Breast epithelium (tissue), 4 donors: ENCODE data around the gene MERTK. TPM values are rescaled to one million over a fixed set of nuclear protein-coding genes. Genes with fewer than 3 reads are reported as not detected.
A peak's percentile ranks its signal among the peaks of the same experiment; 100 is the strongest.

Experiments used
- DNase-seq, 2 donors: peaks; one replicate each; pipeline ENCODE4 v3.0.0-alpha.2; 2019; ENCODE audit warnings: low spot score in 2 of 2
- H3K27ac ChIP-seq, 2 donors: fragments of 200-600 bp; sonication (generic) in 1 of 2; one replicate each; pipeline ENCODE4 v1.5.1; 2016 to 2019; ENCODE audit warnings: mild to moderate bottlenecking in 1 of 2
- H3K27me3 ChIP-seq, 2 donors: fragments of 200-600 bp; sonication (generic) in 1 of 2; one replicate each; pipeline versions ENCODE4 v1.5.1 to v1.6.0; 2017 to 2019; ENCODE audit warnings: control low read depth in 1 of 2, mild to moderate bottlenecking in 1 of 2
- H3K36me3 ChIP-seq: fragments of 200-600 bp; one replicate; pipeline ENCODE4 v1.5.1; 2019
- H3K4me1 ChIP-seq, 2 donors: fragments of 200-600 bp; sonication (generic); one replicate each; pipeline ENCODE4 v1.5.1; 2016 to 2019; ENCODE audit warnings: control low read depth in 1 of 2
- H3K4me3 ChIP-seq, 3 donors: fragments of 200-600 bp; sonication (generic); 1 replicate in 2 of 3; 2 replicates in 1 of 3; pipeline ENCODE4 v1.5.1; 2016 to 2019; ENCODE audit warnings: mild to moderate bottlenecking in 3 of 3, moderate library complexity in 2 of 3
- H3K9me3 ChIP-seq, 2 donors: fragments of 200-600 bp; sonication (generic) in 1 of 2; one replicate each; pipeline ENCODE4 v1.5.1; 2016 to 2019; ENCODE audit warnings: control low read depth in 1 of 2
- POLR2A ChIP-seq: fragments of 450-650 bp; IDR thresholded peaks from one replicate; pipeline ENCODE4 v1.6.1; 2016; ENCODE audit warnings: antibody characterized with exemption, mild to moderate bottlenecking, moderate library complexity
- POLR2AphosphoS5 ChIP-seq, 3 donors: sonication (generic); formaldehyde crosslinking; IDR thresholded peaks; one replicate each; pipeline ENCODE4 v1.6.1; 2017; ENCODE audit warnings: antibody characterized with exemption in 3 of 3
- intact Hi-C: fragments of 100-400 bp; cut with DNase I; formaldehyde crosslinking; loops from one replicate; pipeline ENCODE4 v1.15.1; 2023; ENCODE audit warnings: low total_unique reads
- total RNA-seq, 3 donors: library from RNA; depleted of rRNA; stranded (reverse); fragments of >200 nt; gene quantifications; one replicate each; pipeline ENCODE4 v1.1.0, GENCODE V29; 2016
- TF ChIP-seq, protein P1 (sequence below), 3 donors: fragments of 450-650 bp; IDR thresholded peaks; one replicate each; pipeline ENCODE4 v1.5.1; 2016 to 2017; ENCODE audit warnings: antibody characterized with exemption in 3 of 3, mild to moderate bottlenecking in 3 of 3, moderate library complexity in 3 of 3

MERTK gene
- total RNA-seq, 3 donors from 2014 or later: 21.0 to 84.3 (median 36.3) TPM

- no peak for DNase-seq
- H3K36me3 ChIP-seq: no peaks in the 10 kb centered on the region
- no peaks in the 10 kb centered on the region for H3K4me1 ChIP-seq
- TF ChIP-seq, protein P1, sequence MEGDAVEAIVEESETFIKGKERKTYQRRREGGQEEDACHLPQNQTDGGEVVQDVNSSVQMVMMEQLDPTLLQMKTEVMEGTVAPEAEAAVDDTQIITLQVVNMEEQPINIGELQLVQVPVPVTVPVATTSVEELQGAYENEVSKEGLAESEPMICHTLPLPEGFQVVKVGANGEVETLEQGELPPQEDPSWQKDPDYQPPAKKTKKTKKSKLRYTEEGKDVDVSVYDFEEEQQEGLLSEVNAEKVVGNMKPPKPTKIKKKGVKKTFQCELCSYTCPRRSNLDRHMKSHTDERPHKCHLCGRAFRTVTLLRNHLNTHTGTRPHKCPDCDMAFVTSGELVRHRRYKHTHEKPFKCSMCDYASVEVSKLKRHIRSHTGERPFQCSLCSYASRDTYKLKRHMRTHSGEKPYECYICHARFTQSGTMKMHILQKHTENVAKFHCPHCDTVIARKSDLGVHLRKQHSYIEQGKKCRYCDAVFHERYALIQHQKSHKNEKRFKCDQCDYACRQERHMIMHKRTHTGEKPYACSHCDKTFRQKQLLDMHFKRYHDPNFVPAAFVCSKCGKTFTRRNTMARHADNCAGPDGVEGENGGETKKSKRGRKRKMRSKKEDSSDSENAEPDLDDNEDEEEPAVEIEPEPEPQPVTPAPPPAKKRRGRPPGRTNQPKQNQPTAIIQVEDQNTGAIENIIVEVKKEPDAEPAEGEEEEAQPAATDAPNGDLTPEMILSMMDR (IDR thresholded peaks at IDR 0.05): no peak
- TF ChIP-seq POLR2A: no peak
- intact Hi-C loops: no loop called here
- peak overlapping the region in 1 of 2 donors; percentile 39 for H3K27ac ChIP-seq
- no peaks in the 10 kb centered on the region for H3K27me3 ChIP-seq
- no peak overlapping the region for H3K4me3 ChIP-seq
- no peaks in the 10 kb centered on the region for H3K9me3 ChIP-seq
These were observed 107.1 kb downstream of the MERTK start for GRCh38 chr2:112005406-112006075.

DNA sequence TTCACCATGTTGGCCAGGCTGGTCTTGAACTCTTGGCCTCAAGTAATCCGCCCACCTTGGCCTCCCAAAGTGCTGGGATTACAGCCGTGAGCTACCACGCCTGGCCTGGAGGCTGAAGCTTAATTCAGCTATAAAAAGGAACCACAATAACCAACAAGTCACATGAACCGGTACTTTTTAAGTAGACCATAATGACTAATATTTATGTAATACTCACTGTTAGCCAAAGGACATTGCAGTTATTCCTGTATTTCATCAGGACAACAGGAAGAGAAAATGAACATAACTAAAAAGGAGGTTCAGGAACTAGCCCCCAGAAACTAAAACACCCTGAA lies 107.6 kb downstream of the MERTK start:
- H3K4me1 ChIP-seq: no peaks in the 10 kb centered on the region
- peak overlapping the region in 1 of 2 donors; percentile 39 for H3K27ac ChIP-seq
- intact Hi-C loops: no loop called here
- no peaks in the 10 kb centered on the region for H3K27me3 ChIP-seq
- no peak overlapping the region for H3K4me3 ChIP-seq
- H3K36me3 ChIP-seq: no peaks in the 10 kb centered on the region
- no peaks in the 10 kb centered on the region for H3K9me3 ChIP-seq
- TF ChIP-seq, protein P1 (IDR thresholded peaks at IDR 0.05): no peak
- TF ChIP-seq POLR2A (no peak), POLR2AphosphoS5 (IDR thresholded peaks at IDR 0.05) (no peak)
- DNase-seq: no peak

GRCh38 chr2:112007493-112007892 lies 109.1 kb downstream of the MERTK start:
- intact Hi-C loops: no loop called here
- Histone ChIP-seq H3K4me3 (no peak overlapping the region), H3K27me3 (no peaks in the 10 kb centered on the region), H3K4me1 (no peaks in the 10 kb centered on the region), H3K27ac (no peak overlapping the region), H3K9me3 (no peaks in the 10 kb centered on the region), H3K36me3 (no peaks in the 10 kb centered on the region)
- no peak for TF ChIP-seq POLR2AphosphoS5 (IDR thresholded peaks at IDR 0.05)
- TF ChIP-seq, protein P1 (IDR thresholded peaks at IDR 0.05): no peak
- no peak for TF ChIP-seq POLR2A
- no peak for DNase-seq

DNA sequence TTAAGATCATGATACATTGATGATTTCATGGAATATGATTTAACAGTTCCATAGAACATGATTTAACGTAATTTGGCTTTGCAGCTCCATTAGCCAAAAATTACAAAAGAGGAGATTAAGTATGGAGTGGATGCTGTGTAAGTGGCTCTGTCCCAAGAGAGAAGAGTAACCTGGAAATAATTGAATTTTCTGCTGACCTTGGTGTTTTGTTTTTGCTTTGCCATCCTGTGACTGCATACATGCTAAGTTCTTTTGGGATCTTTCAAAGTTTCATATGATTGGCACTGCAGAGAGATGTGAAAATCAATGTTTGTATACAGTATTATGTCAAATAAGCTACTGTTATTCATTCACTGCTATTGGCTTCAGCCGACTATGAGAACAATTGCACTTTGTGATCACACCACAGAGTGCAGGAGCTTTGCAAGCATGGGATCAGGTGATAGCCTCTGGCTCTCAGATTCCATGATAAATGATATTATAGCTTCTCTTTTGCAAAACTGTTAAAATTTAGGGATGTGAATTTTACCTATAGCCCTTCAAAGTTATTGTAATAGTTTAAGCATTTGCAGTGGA lies 110.6 kb downstream of the MERTK start:
- Histone ChIP-seq H3K36me3 (no peaks in the 10 kb centered on the region), H3K27me3 (no peaks in the 10 kb centered on the region), H3K27ac (no peak overlapping the region), H3K9me3 (no peaks in the 10 kb centered on the region), H3K4me3 (no peak overlapping the region), H3K4me1 (no peaks in the 10 kb centered on the region)
- no peak for DNase-seq
- intact Hi-C loops: no loop called here
- TF ChIP-seq POLR2A (no peak), POLR2AphosphoS5 (IDR thresholded peaks at IDR 0.05) (no peak)
- TF ChIP-seq, protein P1 (IDR thresholded peaks at IDR 0.05): no peak

DNA sequence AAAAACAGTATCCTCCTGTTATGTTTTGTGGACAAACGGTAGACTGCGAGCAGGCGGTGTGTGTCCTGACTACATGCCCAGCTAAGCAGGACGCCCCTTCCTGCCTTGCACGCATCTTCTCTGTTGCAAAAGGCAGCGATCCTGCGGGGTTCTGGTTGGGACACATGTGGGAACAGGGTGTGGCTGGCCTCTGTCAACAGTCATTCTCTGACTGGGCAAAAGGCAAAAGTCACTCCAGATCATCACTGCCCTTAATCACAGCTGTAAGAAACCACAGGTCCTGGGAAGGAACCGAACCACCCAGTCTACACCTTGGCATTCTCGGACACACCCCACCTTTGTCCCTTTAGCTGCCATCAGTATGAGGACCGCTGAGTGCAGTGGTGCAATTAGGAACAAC lies 112.3 kb downstream of the MERTK start:
- H3K36me3 ChIP-seq: no peaks in the 10 kb centered on the region
- no peaks in the 10 kb centered on the region for H3K9me3 ChIP-seq
- DNase-seq: no peak
- H3K4me3 ChIP-seq: no peak overlapping the region
- H3K4me1 ChIP-seq: no peaks in the 10 kb centered on the region
- no peaks in the 10 kb centered on the region for H3K27me3 ChIP-seq
- TF ChIP-seq POLR2A (no peak), POLR2AphosphoS5 (IDR thresholded peaks at IDR 0.05) (no peak)
- TF ChIP-seq, protein P1 (IDR thresholded peaks at IDR 0.05): no peak
- intact Hi-C loops: no loop called here
- H3K27ac ChIP-seq: no peak overlapping the region
